ENCODE measurements around the gene PI16.

GRCh38 chr6:36989264-36989663 lies 34.7 kb downstream of the PI16 start:
- TF ChIP-seq SIN3A (IDR thresholded peaks at IDR 0.05; ENCODE audit: borderline replicate concordance, low read depth, low read length) (no peak), ZNF451 (CRISPR knock-in tag; IDR thresholded peaks at IDR 0.05) (no peak), ZNF333 (CRISPR knock-in tag; IDR thresholded peaks at IDR 0.05; ENCODE audit: borderline replicate concordance) (no peak)

Data from HepG2 (cell line).